Endothelial cell of umbilical vein (primary cell): Measurements from ENCODE around the gene TMEM181.
"Not testable (repeated sequence)": the region's sequence is repeated elsewhere in the genome, so short reads cannot be mapped to it uniquely, and the experiment has no call there.

Experiments
- CTCF ChIP-seq, 2 donors: IDR thresholded peaks; 1 replicate in 1 of 2; 2 replicates in 1 of 2; pipeline ENCODE4 v1.5.1; 2011; ENCODE audit warnings: low read length in 2 of 2, mild to moderate bottlenecking in 2 of 2, moderate library complexity in 2 of 2, control low read depth in 1 of 2, inconsistent platforms in 1 of 2, low read depth in 1 of 2; ENCODE audit not compliant: insufficient read depth in 1 of 2; ENCODE audit errors: extremely low read depth in 1 of 2
- EZH2 ChIP-seq: IDR thresholded peaks from 2 replicates; pipeline ENCODE4 v1.6.1; 2012; ENCODE audit warnings: borderline replicate concordance, low read depth, mild to moderate bottlenecking, moderate library complexity, low read length, inconsistent platforms; ENCODE audit not compliant: severe bottlenecking
- FOS ChIP-seq: IDR thresholded peaks from 2 replicates; pipeline ENCODE4 v1.6.1; 2011; ENCODE audit warnings: mild to moderate bottlenecking, low read length, moderate library complexity, borderline replicate concordance; ENCODE audit not compliant: insufficient read depth
- GATA2 ChIP-seq: IDR thresholded peaks from 2 replicates; pipeline ENCODE4 v1.7.0; 2011; ENCODE audit warnings: low read depth, mild to moderate bottlenecking, moderate library complexity, mixed read lengths, low read length; ENCODE audit not compliant: insufficient read length, insufficient read depth
- JUN ChIP-seq: IDR thresholded peaks from 2 replicates; pipeline ENCODE4 v1.6.1; 2011; ENCODE audit warnings: borderline replicate concordance, low read depth; ENCODE audit not compliant: insufficient read length, insufficient read depth
- MYC ChIP-seq: IDR thresholded peaks from one replicate; pipeline ENCODE4 v1.6.1; 2011; ENCODE audit warnings: mild to moderate bottlenecking, low read depth, low read length
- POLR2A ChIP-seq: IDR thresholded peaks from 2 replicates; pipeline ENCODE4 v1.6.1; 2012; ENCODE audit warnings: low read depth, mild to moderate bottlenecking, control low read depth, low read length
- POLR2AphosphoS5 ChIP-seq: IDR thresholded peaks from 2 replicates; pipeline ENCODE4 v1.6.1; 2012; ENCODE audit warnings: low read depth, mild to moderate bottlenecking, control low read depth, low read length, moderate library complexity; ENCODE audit not compliant: insufficient read depth
- TF ChIP-seq, protein P1 (sequence below): IDR thresholded peaks from 2 replicates; pipeline ENCODE4 v1.6.1; 2011; ENCODE audit not compliant: insufficient read depth, insufficient read length

DNA sequence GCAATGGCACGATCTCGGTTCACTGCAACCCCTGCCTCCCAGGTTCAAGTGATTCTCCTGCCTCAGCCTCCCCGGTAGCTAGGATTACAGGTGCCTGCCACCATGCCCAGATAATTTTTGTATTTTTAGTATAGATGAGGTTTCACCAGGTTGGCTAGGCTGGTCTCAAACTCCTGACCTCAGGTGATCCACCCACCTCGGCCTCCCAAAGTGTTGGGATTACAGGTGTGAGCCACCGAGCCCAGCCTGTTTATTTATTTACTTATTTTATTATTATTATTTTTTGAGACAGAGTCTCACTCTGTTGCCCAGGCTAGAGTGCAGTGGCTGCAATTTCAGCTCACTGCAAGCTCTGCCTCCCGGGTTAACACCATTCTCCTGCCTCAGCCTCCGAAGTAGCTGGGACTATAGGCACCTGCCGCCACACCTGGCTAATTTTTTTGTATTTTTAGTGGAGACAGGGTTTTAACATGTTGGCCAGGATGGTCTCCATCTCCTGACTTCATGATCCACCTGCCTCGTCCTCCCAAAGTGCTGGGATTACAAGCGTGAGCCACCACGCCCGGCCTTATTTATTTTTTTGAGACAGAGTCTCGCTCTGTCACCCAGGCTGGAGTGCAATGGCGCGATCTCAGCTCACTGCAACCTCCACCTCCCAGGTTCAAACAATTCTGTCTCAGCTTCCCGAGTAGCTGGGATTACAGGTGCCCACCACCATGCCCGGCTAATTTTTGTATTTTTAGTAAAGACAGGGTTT, 92.3 kb downstream of the TMEM181 start:
- TF ChIP-seq POLR2A; CTCF (IDR thresholded peaks at IDR 0.05; ENCODE audit: extremely low read depth in 1 of 2, insufficient read depth in 1 of 2, low read depth in 1 of 2, low read length in 2 of 2); EZH2; POLR2AphosphoS5; JUN; GATA2; FOS; MYC: not testable (repeated sequence)
- TF ChIP-seq, protein P1, sequence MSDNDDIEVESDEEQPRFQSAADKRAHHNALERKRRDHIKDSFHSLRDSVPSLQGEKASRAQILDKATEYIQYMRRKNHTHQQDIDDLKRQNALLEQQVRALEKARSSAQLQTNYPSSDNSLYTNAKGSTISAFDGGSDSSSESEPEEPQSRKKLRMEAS: not testable (repeated sequence)
